ENCODE results near the gene POMT2.

Gene POMT2

GRCh38 chr14:77242752-77243151 is 77.9 kb downstream of the POMT2 start:
- DNase-seq = no peak

- no peak for DNase-seq
Measured at GRCh38 chr14:77241955-77242354, 78.7 kb downstream of the POMT2 start.

GRCh38 chr14:77240336-77240915 is 80.3 kb downstream of the POMT2 start:
- DNase-seq = no peak

GRCh38 chr14:77239412-77239811 is 81.3 kb downstream of the POMT2 start:
- DNase-seq = no peak

GRCh38 chr14:77238996-77239395 is 81.7 kb downstream of the POMT2 start:
- DNase-seq = no peak

GRCh38 chr14:77238356-77238755 is 82.3 kb downstream of the POMT2 start:
- DNase-seq = peak in 3 of 56 donors; percentile 8 to 34 (median 16)

- no peak for DNase-seq
Measured at GRCh38 chr14:77236814-77237213, 83.9 kb downstream of the POMT2 start.

GRCh38 chr14:77231721-77232120 is 89.0 kb downstream of the POMT2 start:
- no peak for DNase-seq

- no peak for DNase-seq
Measured at GRCh38 chr14:77230914-77231313, 89.8 kb downstream of the POMT2 start.

GRCh38 chr14:77228056-77228455 is 92.6 kb downstream of the POMT2 start:
- no peak for DNase-seq

- no peak for DNase-seq
Measured at GRCh38 chr14:77225892-77226557, 94.7 kb downstream of the POMT2 start.

- no peak for DNase-seq
Measured at GRCh38 chr14:77225254-77225653, 95.4 kb downstream of the POMT2 start.
